ENCODE results near the gene PRPS1L1. TPM values are rescaled to one million over a fixed set of nuclear protein-coding genes. Genes with fewer than 3 reads are reported as not detected.
A peak's percentile ranks its signal among the peaks of the same experiment; 100 is the strongest.

Gene PRPS1L1
- polyA plus RNA-seq, 1 of the 3 experiments (the other 2 are of a cell fraction), result not detected

GRCh38 chr7:18013936-18014335 lies 13.7 kb downstream of the PRPS1L1 start:
- H3K4me1 ChIP-seq (ENCODE audit: control insufficient read depth in 1 of 2, insufficient read depth in 2 of 2, low read depth in 1 of 2, low read length in 1 of 2), result peaks cover 0 to 9% of the 10 kb centered on the region in 2 experiments; a peak in 1 of 4 replicates
- H3K27me3 ChIP-seq (ENCODE audit: insufficient read depth), result no peaks in the 10 kb centered on the region
- no peaks in the 10 kb centered on the region for H3K9me3 ChIP-seq
- H3K4me3 ChIP-seq (ENCODE audit: low read depth in 2 of 2, low read length in 1 of 2), result no peak overlapping the region
- H4K20me1 ChIP-seq (ENCODE audit: insufficient read depth), result no peaks in the 10 kb centered on the region
- H3K36me3 ChIP-seq (replicated peaks in 1 of 2; ENCODE audit: control insufficient read depth in 1 of 2, insufficient read depth in 2 of 2, low read length in 1 of 2), result no peaks in the 10 kb centered on the region
- H3K9ac ChIP-seq, result no peak overlapping the region
- H3K9me2 ChIP-seq, result no peaks in the 10 kb centered on the region
- H3K4me2 ChIP-seq, result peak overlapping the region; percentile 47; the same call in 1 of the 2 replicates
- peak overlapping the region in 1 of 2 experiments; percentile 32; a peak in 1 of 4 replicates for H3K27ac ChIP-seq (ENCODE audit: low read depth in 2 of 2, low read length in 1 of 2)
- POLR2A ChIA-PET, result no interaction called here
- H3K79me2 ChIP-seq (ENCODE audit: insufficient read depth), result no peaks in the 10 kb centered on the region
- no peak for DNase-seq
- no peaks in the 10 kb centered on the region for H3F3A ChIP-seq (replicated peaks; ENCODE audit: insufficient read depth)
- CTCF ChIA-PET, result no interaction called here
- H2AFZ ChIP-seq (ENCODE audit: low read depth), result 0 out of 2 replicates have a peak overlapping the region, but pooled peaks have one; percentile 7
- TF ChIP-seq YY1 (IDR thresholded peaks at IDR 0.05; ENCODE audit: low read depth) (no peak), GABPA (IDR thresholded peaks at IDR 0.05; ENCODE audit: low read depth) (no peak), TCF12 (IDR thresholded peaks at IDR 0.05) (0 out of 2 replicates have a peak, but pooled peaks have one; percentile 6), EP300 (IDR thresholded peaks at IDR 0.05; ENCODE audit: borderline replicate concordance in 1 of 2, low read depth in 1 of 2, low read length in 1 of 2) (peak in 1 of 2 experiments; percentile 45; a peak in 1 of 4 replicates), FOXM1 (IDR thresholded peaks at IDR 0.05; ENCODE audit: low read depth) (no peak), ELF1 (IDR thresholded peaks at IDR 0.05) (0 out of 2 replicates have a peak, but pooled peaks have one; percentile 39), PBX3 (IDR thresholded peaks at IDR 0.05) (no peak), FOSL2 (IDR thresholded peaks at IDR 0.05; ENCODE audit: borderline replicate concordance, low read depth) (peak; percentile 46; the same call in 1 of the 2 replicates), SMC3 (IDR thresholded peaks at IDR 0.05; ENCODE audit: low read depth, low read length) (no peak), CHD2 (IDR thresholded peaks at IDR 0.05; ENCODE audit: low read length, partially characterized antibody) (no peak), TAF1 (IDR thresholded peaks at IDR 0.05; ENCODE audit: borderline replicate concordance, low read depth, low read length) (no peak), RAD21 (IDR thresholded peaks at IDR 0.05; ENCODE audit: low read length) (no peak), JUND (IDR thresholded peaks at IDR 0.05) (peak; percentile 44; the same call in 1 of the 2 replicates), RFX5 (IDR thresholded peaks at IDR 0.05; ENCODE audit: low read length) (no peak), REST (IDR thresholded peaks at IDR 0.05; ENCODE audit: low read depth, low read length) (no peak), SIN3A (IDR thresholded peaks at IDR 0.05; ENCODE audit: borderline replicate concordance, low read depth, low read length) (no peak), EZH2phosphoT487 (IDR thresholded peaks at IDR 0.05; ENCODE audit: borderline replicate concordance, low read depth) (no peak), NRF1 (IDR thresholded peaks at IDR 0.05; ENCODE audit: low read depth, low read length) (no peak), MXI1 (IDR thresholded peaks at IDR 0.05; ENCODE audit: low read depth, low read length) (no peak), RXRA (IDR thresholded peaks at IDR 0.05; ENCODE audit: borderline replicate concordance, low read depth) (no peak), MAX (IDR thresholded peaks at IDR 0.05; ENCODE audit: low read depth) (no peak), ZBTB33 (IDR thresholded peaks at IDR 0.05; ENCODE audit: borderline replicate concordance, low read depth) (no peak), POLR2AphosphoS5 (IDR thresholded peaks at IDR 0.05; ENCODE audit: low read depth, low read length) (no peak), GATA2 (CRISPR knock-in tag; IDR thresholded peaks at IDR 0.05) (no peak), IRF3 (IDR thresholded peaks at IDR 0.05; ENCODE audit: low read depth, low read length) (no peak), TEAD4 (IDR thresholded peaks at IDR 0.05; ENCODE audit: borderline replicate concordance, insufficient read depth) (no peak), USF2 (IDR thresholded peaks at IDR 0.05; ENCODE audit: borderline replicate concordance, low read depth, low read length) (no peak)
